Activated CD8-positive, alpha-beta memory T cell treated with anti-CD3 and anti-CD28 coated beads for 36 hours (primary cell): Measurements from ENCODE around the gene ABCA13. TPM values are rescaled to one million over a fixed set of nuclear protein-coding genes. Genes with fewer than 3 reads are reported as not detected.
"Not testable (repeated sequence)": the region's sequence is repeated elsewhere in the genome, so short reads cannot be mapped to it uniquely, and the experiment has no call there.

Source experiments
- CTCF ChIA-PET: fragments of 350-600 bp; sonication (Branson Sonifier 250); formaldehyde crosslinking; loops from one replicate; lab custom pipeline; 2021; ENCODE audit warnings: antibody characterized with exemption; lab: Charles Lee
- POLR2A ChIA-PET: fragments of 350-600 bp; sonication (Branson Sonifier 250); formaldehyde crosslinking; loops from one replicate; lab custom pipeline; 2021; ENCODE audit warnings: antibody characterized with exemption; lab: Charles Lee
- total RNA-seq, 2 experiments: library from RNA; stranded (reverse); gene quantifications; one replicate each; pipeline ENCODE4 v1.2.3, GENCODE V29; 2021

ABCA13 gene
- total RNA-seq, 2 experiments from 2014 or later: not detected

DNA sequence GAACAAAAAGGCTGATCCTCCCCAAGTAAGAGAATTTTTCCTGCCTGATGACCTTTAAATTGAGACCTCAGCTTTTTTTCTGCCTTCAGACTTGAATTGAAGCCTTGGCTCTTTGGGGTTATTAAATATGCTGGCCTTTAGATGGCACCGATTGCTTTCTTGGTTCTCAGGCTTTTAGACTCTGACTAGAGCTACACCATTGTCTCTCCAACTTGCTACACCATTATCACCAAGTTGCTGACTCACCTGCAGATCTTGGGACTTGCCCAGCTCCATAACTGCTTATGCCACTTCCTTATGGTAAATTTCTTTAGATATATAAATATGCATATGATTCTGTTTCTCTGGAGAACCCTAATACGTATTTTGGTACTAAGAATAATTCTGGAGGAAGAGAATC, 3.1 kb upstream of the ABCA13 start:
- POLR2A ChIA-PET: no interaction called here
- CTCF ChIA-PET: no interaction called here

- ChIA-PET POLR2A (no interaction called here), CTCF (no interaction called here)
Measured at GRCh38 chr7:48170506-48170905, 752 bp upstream of the ABCA13 start.

DNA sequence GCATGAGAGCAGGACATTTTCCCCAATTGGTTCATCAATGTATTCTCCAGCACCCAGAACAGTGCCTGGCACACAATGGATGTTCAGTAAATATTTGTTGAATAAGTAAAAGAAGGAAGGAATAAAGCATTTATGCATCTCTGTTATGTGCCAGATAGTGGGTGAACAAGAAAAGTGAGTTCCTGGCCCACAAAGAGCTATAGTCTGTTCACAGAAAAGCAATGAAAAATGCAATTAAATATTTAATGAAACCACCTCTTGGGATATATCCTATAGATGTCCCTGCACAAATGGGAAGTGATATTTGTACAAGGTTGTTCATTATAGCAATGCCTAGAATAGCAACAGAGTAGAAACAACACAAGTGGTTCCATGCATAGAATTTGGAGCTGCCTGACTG, 2.1 kb downstream of the ABCA13 start:
- CTCF ChIA-PET: no interaction called here
- POLR2A ChIA-PET: no interaction called here

GRCh38 chr7:48173756-48174382, 2.6 kb downstream of the ABCA13 start:
- ChIA-PET CTCF (no interaction called here), POLR2A (no interaction called here)

- CTCF ChIA-PET: no interaction called here
- POLR2A ChIA-PET: no interaction called here
Measured at GRCh38 chr7:48175019-48175418, 3.8 kb downstream of the ABCA13 start.

DNA sequence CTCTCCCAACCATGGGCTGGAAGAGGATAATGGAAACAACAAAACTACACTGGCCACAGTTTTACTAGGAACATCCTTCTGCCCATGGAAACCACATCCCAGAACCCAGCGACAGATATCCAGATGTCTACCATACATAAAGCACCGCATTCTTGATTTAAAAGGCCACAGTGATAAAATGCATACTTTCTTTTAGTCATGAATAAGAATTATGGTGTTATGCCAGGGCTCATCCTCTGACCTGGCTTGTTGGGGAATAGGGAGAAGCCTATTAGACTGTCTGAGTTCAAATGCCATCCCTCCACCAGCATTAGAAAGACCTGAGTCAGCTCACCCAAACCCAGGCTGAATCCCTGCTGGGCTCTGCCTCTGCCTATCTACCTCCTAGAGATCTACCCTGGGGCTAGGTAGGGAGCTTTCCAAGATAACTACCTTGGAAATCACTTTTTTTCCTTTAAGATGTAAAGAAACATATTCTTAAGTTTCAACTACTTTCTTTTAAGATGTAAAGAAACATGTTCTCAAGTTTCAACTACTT, 5.2 kb downstream of the ABCA13 start:
- ChIA-PET CTCF (no interaction called here), POLR2A (no interaction called here)

DNA sequence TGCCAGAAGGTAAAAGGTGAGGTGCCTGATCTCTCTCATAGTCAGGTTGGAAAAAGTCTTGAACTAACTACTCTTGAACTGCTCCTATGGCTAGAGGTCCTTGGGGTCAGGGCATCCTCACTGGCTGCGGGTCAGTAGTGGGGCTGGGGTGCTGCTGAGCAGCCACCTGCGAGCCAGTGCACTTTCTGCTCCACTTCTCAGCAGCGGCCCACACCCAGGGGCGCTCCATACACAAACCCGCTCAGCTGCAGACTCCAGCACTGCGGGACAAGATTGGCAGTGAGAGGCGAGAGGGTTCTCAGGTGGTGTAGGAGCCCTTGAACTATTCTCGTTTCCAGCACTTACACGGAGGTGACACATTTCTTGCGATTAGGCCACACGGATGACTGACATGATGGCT, 6.0 kb downstream of the ABCA13 start:
- CTCF ChIA-PET: no interaction called here
- POLR2A ChIA-PET: no interaction called here

- ChIA-PET POLR2A (no interaction called here), CTCF (no interaction called here)
Measured at GRCh38 chr7:48179496-48180030, 8.3 kb downstream of the ABCA13 start.

DNA sequence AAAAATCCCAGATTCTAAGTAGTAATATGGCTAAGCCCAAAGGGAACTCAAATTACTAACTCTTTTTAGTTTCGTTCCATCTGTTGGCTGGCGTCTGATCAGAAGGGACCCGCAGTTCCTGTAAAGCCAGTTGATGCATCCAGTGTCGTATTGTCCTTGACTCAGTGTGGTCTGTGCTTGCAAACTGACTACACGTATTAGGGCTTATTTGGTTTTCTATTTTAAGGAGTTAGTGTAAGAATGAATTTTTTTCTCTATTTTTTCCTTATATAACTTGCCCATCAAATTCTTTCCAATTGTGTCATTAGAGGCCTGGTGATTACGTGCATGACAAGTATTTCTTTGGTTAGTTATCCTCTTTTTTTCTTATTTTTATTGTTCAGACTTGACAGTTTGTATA, 9.7 kb downstream of the ABCA13 start:
- ChIA-PET POLR2A (no interaction called here), CTCF (no interaction called here)

GRCh38 chr7:48182718-48183369, 11.6 kb downstream of the ABCA13 start:
- ChIA-PET POLR2A (no interaction called here), CTCF (no interaction called here)

DNA sequence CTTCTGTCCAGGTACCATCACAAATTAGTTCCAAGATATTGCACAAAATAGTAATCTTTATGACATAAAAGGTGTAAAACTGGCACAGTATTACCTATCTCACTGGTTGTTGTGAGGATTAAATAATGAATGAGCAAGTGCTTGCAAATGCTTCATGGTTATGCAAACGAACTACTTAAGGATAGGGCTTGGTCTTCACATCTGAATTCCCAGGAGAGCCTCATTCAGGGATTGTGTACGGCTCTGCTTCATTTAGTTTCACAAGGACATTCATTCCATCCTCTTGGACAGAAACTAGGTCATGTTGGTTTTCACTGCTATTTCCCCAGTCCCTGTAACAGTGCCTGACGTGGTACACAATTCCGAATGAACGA, 12.1 kb downstream of the ABCA13 start:
- ChIA-PET POLR2A (no interaction called here), CTCF (no interaction called here)

DNA sequence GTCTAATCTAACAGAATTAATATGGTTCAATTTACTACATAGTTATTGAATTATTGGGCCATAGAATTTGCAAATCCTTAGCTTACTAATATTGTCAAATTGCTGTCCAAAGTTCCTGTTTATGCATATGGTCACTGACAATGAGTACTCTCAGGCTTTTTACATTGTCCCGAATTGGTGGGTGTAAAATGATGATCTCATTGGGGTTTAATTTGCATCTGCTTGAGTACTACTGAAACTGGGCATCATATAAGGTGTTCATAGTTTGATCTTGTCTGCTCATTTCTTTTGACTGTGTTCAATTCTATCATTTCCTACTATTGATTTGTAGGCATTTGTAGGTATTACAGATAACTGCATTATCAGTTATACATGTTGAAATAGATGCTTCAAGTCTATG, 12.7 kb downstream of the ABCA13 start:
- POLR2A ChIA-PET: no interaction called here
- CTCF ChIA-PET: no interaction called here

GRCh38 chr7:48188776-48189520, 17.7 kb downstream of the ABCA13 start:
- POLR2A ChIA-PET: no interaction called here
- CTCF ChIA-PET: interaction anchor here (0.7 kb wide), 1 partner anchor 146 kb away, joined by 3 read pairs; no protein-coding TSS in a partner anchor

- CTCF ChIA-PET: no interaction called here
- POLR2A ChIA-PET: no interaction called here
Measured at GRCh38 chr7:48192996-48193395, 21.7 kb downstream of the ABCA13 start.

GRCh38 chr7:48193421-48193820, 22.2 kb downstream of the ABCA13 start:
- ChIA-PET CTCF (no interaction called here), POLR2A (no interaction called here)

DNA sequence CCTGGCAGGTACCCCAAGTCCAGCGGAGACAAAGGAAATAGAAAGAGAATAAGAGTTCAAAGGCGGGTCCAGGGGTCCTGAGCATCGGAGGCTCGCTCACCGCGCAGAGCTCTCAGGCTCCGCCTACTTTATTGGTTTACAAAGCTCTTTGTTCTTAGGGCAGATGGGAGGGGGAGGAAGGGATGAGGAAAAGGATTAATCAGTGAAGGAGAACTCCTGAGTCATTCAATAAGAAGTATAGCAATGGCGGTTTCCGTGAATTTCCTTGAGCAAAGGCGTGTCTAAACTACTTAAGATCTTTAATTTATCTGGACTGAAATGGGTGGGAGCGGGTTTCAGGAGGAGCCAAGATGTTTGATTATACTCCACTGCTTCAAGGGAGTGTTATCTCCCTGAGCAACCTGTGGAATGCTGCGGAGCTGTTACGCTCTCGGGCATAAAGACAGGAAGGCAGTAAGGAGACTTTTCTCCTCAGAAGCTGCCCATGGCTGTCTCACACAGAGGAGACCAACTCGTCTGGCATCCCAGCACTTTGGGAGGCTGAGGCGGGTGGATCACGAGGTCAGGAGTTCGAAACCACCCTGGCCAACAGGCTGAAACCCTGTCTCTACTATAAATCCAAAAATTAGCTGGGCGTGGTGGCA, 29.8 kb downstream of the ABCA13 start:
- POLR2A ChIA-PET, CTCF ChIA-PET: not testable (repeated sequence)

DNA sequence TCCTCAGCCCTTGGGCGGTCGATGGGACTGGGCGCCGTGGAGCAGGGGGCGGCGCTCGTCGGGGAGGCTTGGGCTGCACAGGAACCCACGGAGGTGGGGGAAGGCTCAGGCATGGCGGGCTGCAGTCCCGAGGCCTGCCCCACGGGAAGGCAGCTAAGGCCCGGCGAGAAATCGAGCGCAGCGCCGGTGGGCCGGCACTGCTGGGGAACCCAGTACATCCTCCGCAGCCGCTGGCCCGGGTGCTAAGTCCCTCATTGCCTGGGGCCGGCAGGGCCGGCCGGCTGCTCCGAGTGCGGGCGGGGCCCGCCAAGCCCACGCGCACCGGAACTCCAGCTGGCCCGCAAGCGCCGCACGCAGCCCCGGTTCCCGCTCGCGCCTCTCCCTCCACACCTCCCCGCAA, 31.7 kb downstream of the ABCA13 start:
- POLR2A ChIA-PET, CTCF ChIA-PET: not testable (repeated sequence)

GRCh38 chr7:48207155-48207675, 36.0 kb downstream of the ABCA13 start:
- CTCF ChIA-PET: no interaction called here
- POLR2A ChIA-PET: no interaction called here

DNA sequence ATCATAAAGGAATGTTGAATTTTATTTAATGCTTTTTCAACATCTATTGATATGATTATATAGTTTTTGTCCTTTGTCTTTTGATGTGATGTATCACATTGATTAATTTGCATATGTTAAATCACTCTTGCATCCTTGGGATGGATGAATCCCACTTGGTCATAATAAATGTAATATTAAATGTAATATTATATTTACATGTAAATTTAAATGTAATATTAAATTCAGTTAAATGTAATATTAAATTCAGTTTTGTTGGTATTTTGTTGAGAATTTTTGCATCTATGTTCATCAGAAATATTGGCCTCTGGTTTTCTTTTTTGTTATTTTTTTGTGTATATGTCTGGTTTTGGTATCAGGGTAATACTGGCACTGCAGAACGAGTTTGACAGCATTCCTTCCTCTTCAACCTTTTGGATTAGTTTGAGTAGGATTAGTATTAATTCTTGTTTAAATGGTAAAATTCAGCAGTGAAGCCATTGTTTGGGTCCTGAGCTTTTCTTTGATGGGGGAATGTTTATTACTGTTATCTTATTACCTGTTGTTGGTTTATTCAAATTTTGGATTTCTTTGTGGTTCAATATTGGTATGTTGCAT, 37.8 kb downstream of the ABCA13 start:
- POLR2A ChIA-PET: no interaction called here
- CTCF ChIA-PET: no interaction called here
